Posterior cingulate gyrus (tissue), 11 donors: ENCODE measurements around the gene NLRP6.
"Not testable (repeated sequence)": the region's sequence is repeated elsewhere in the genome, so short reads cannot be mapped to it uniquely, and the experiment has no call there.

ENCODE experiments used
- DNase-seq, 10 donors: peaks; one replicate each; pipeline versions ENCODE4 v3.0.0 to v3.0.0-alpha.2; 2020 to 2021; ENCODE audit warnings: mixed read lengths in 3 of 10
- intact Hi-C: fragments of 100-400 bp; cut with DNase I; formaldehyde crosslinking; loops from one replicate; pipeline ENCODE4 v1.15.1; 2023

Gene NLRP6

GRCh38 chr11:332651-333480, 54.7 kb downstream of the NLRP6 start:
- intact Hi-C loops: no loop called here
- DNase-seq: peak in 2 of 10 donors; percentile 41 to 63

GRCh38 chr11:333616-334263, 55.5 kb downstream of the NLRP6 start:
- intact Hi-C loops: not testable (repeated sequence)
- peak in 1 of 10 donors; percentile 25 for DNase-seq

- intact Hi-C loops: no loop called here
- DNase-seq: peak in 1 of 10 donors; percentile 56
These were observed 56.2 kb downstream of the NLRP6 start for GRCh38 chr11:334264-334994.
